G401.6 (cell line): ENCODE measurements around the gene USP46.

Experiments
- FAIRE-seq: peaks from 2 replicates; lab custom pipeline; 2012; peaks lifted over from hg19 to GRCh38; lab: Jason Lieb, UNC

USP46 gene

DNA sequence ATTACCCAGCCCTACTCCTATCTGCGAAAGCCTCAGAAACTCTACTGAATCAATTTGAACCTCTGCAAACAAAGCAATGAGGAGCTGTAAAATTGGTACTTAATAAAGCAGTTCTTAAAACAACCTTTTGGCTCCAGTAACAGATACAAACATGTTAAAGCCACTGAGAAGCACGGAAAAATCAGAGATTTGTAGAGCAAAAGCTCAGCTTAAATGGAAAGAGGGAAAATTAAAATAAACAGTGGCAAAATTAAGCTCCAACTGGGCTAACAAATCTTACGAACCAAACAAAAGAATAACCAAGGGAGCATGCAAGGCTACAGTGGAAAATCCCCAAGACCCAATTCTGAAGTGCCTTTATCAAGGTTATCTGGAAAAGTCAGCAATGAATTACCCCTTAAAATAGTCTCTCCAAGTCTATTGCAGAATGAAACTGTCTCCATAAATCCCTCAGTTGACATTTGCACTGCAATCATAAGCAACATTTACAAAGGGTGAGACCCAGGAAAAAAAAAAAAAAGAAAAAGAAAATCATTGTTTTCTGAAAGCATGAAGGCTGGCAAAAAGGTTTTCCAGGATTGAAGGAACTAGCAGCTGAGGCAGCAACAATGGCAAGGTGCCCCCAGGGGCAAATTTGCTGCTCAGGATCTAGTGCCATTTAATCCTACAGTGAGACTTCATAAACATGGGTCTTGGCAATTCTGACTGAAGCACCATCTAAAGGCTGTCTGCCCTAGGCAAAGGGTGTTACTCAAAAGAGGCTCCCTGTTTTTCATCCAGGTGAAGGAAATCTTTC, 40.1 kb downstream of the USP46 start:
- no peak for FAIRE-seq

DNA sequence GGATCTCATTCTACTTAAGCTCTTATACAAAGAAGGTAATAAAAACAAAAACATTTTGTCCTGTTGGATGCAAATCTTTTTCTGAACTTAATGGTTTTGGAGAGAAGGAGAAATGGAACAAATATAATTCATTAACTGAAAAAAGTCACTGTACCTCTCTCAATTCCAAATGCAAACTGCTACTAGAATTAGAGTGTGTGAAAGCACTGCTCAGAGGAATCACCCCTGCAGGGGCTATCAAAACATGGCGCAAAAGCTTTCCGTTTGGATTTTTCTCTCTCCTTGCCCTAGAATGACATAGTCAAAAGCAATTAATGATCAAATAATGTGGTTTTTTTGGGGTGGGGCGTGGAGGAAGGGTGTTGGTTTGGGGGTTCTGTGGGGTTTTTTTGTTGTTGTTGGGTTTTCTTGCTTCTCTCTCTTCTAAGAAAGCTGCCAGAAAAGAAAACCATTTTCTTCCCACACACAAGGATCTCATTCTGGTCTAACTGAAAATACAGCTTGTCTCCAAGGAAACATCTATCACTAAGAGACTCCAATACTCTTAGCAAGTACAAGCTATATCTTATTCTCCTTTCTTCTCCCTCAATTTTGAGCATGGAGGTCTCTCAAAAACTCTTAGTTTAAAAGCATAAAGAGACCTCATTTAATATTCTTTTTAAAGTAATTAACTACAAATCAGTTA, 41.6 kb downstream of the USP46 start:
- FAIRE-seq, result no peak

DNA sequence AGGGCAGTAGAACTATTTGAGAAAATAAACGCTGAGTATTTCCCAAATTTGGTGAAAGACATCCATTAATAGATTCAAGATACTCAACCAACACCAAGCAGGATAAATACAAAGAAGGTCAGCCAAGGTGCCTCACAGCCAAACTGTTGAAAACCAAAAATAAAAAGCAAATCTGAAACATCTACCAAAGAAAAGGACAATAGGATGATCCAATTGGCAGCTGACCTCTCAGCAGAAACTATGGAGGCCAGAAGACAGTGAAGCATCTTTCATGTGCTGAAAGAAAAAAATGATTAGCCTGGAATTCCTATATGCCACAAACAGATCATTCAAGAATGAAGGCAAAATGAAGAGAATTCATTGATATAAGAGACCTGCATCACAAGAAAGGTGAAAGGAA, 44.9 kb downstream of the USP46 start:
- FAIRE-seq, result no peak

DNA sequence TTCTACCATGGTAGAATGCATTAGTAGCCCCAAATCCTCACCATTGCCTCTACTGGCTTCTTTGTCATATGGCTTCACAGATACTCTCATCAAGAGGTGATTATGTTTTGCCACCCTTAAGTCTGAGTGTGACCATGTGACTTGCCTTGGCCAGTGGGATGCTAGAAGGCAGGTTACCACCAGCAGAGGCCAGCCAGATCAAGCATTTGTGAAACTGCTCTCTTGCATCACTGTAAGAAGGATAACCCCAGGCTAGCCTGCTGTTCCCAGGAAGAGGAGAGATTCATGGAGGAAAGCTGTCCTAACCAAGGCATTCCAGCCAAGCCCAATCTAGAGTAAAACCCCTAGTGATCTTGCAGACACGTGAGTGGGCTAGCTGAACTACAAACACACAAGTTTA, 46.8 kb downstream of the USP46 start:
- FAIRE-seq, result no peak

DNA sequence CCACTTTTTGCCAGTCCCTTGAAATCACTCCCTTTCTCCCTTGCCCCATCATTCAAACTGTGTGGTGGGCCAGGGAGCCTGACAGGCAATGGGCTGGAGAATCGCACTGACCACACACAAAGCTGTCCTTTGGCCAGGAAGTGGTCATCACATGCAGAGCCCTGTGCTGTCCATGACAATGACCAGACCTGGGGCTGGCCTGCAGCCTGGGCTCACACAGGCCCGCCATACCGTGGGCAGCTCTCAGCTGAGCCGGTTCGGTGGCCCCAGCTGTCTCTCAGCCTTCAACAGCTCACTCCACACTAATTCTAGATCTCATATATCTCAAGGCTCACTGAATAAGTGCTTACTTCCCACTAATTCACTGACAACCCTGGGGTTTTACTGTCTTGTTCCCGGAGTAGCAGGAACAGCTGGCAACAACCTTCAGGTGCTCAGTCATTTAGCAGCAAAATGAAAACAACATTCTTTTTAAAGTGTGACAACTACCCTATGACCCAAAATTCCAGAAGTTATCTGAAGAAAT, 48.0 kb downstream of the USP46 start:
- FAIRE-seq, result no peak

DNA sequence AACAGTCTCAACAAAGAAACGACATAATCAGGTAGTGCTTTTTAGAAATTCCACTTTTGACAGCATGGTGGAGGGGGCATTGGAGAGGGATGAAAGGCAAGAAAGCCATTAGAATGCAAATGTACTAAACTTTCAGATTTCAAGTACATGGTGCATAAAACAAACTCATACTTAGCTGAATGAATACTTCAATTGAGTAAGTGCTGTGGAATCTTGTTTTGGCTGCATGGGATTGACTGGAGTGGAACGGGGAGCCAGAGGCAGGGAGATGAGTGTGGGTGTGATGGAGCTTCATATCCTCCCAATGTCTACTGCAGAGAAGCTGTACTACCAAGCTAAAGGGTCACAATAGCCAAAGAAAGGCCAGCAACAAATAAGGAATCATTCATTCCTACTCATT, 52.4 kb downstream of the USP46 start:
- FAIRE-seq, result no peak

DNA sequence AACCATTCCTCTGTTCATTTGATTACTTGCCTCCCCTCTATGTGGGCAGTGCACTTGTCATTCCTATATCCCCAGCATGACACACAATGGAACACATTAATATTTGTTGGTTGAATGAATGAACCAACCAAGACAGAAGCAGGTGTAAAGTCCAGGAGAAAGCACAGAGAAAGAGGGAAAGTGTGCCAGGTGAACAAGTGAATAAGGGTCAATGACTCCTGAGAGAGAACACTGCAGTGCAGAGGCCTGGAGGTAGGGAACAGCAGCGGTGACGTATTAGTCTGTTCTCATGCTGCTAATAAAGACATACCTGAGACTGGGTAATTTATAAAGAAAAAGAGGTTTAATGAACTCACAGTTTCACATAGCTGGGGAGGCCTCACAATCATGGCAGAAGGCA, 53.1 kb downstream of the USP46 start:
- FAIRE-seq, result no peak

DNA sequence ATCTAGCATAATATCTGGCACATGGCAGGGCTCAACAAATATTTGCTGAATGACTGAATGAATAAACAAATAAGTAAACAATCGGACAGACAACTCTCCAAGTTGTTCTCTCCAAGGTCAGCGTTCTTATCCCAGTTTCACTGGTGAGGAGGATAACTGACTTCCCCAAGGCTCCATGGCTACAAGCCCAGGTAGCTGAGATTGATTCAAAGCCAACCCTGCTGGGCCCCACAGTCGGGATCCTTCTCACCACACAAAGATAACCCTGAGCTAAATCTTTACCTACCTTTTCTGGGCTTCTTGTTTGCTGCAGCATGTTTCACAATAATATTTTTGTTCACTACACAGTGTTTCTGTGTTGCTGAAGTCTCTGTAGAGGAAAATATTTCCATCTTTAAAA, 54.9 kb downstream of the USP46 start:
- no peak for FAIRE-seq

DNA sequence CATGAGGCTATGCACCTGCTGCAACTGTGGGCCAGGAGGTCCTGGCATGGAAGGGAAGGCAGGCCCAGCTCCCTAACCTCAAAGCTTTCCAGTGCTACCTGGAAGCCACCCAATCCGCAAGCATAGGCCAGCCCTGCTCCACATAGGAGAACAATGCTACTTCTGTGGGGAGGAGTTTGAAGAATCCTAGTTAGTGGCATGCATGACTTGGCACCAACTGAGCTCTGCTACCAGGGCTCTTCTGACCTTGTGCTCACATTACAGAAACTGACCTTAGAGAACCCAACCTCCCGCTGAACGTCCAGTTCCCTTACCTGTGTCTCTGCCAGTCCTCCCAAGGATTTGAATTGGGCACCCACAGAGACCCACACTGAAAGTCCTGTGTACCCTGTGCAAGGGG, 58.8 kb downstream of the USP46 start:
- FAIRE-seq, result no peak

DNA sequence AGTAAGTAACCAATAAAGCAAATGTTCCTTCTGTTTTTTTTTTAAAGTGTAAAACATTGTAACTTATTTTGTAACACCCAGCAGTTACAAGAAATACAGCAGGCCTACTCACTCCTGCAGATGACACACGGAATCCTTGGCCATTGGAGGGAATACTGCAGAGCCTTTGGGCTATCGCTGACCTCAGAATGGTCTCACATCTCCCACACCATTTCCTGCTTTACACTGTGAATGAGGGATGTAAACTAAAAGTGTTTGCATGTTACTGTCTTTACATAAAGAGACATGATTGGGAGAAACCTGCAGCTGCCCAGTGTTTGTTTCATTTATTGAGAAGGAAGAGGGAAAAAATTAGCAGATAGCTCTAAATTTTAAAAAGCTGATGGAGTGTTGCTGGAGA, 64.1 kb downstream of the USP46 start:
- no peak for FAIRE-seq

DNA sequence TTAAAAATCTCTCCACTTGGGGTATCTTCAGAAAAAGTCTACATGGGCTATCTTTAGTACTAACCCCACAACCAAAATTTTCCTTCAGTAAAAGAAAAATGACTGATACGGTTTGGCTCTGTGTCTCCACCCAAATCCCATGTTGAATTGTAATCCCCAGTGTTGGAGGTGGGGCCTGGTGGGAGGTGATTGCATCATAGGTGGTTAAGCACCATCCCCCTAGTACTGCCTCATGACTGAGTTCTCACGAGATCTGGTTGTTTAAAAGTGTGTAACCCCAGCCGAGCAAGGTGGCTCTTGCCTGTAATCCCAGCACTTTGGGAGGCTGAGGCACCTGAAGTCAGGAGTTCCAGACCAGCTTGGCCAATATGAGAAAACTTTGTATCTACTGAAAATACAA, 66.8 kb downstream of the USP46 start:
- FAIRE-seq, result no peak

DNA sequence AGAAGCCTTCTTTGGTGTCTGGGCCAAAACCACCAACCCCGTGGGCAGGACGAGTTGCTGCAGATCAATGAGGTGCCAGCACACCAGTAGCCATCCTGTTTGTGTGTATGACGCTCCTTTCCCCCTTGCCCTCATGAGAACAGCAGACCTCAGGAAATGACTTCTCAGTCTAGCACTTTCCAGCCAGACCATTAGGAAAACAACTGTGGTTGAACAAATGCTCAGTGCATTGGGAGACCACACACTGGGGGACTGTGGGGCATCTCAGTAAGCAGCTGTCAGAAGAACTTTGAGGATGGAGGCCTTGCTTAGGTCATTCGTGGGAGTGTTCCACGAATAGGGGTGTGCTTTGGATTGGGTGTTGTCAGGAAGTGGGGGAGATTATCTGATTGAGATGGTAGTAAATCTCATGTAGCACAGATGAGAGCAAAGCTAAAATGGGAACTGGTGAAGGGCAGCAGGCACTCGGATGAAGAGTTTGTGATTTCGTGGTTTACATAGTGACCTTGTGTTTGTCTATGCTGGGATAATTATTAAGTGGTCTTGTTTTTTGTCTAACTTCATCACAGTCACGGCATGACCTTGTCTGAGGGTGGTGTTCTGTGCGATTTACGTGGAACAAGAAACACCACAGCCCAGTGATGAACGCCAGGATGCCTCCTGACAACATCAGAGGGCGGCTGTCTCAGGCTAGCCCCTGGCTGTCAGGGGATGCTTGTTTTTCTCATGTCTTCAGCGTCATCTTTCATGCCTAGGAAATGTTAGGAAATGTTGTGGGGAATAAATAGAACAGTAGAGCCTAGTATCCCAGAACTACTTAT, 70.1 kb downstream of the USP46 start:
- no peak for FAIRE-seq

DNA sequence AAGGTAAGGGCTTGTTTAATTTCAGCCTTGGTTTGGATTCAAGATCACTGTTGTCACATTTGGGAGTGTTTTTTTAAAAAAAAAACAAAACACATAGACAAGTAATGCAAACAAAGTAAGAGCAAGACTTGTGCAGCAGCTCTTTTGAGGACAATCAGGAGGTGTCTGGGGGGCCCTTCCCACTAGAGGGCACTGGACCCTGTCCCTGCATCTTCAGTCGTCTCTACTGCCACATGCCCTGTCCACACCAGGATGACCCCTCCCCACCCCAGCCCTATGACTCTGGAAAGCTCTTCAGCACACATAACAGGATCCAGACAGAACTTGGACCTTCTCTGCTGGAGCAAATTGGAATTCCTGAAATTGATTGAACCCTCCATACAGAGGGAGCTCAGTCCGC, 71.0 kb downstream of the USP46 start:
- FAIRE-seq, result no peak

DNA sequence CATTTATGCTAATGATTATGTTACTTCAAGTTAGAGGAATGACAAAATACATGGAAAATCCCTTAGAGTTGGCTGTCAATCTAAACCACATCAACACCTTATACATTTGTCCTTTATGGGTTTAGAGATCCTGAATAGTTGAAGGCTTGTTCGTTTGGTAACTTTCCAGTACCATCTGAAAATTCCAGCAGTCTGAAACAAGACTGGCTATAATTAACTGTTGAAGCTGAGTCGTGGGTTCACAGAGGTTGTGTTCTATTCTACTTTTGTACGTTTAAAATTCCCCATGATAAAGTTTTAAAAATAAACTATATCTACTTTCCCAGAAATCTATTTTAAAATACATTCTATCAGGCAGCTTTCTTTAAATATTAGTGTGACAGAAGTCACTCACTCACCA, 73.0 kb downstream of the USP46 start:
- FAIRE-seq, result no peak

DNA sequence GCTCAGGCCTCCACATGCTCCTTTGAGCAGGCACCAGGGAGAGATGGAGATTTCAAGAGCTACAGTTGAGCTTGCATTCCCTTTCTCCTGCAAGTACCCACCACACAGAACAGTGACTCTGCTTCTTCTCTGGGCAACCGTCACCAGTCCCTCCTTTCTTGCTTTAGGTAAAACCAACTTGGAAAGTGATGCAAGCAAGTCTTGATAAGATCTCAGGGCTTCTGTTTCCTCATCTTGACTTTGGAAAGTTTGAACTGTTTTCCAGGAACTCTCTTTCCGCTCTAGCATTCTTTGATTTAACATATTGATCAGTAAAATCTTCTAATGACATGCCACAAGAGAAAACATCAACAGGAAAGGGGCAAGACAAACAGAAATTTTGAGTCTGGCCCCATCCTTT, 73.7 kb downstream of the USP46 start:
- no peak for FAIRE-seq

DNA sequence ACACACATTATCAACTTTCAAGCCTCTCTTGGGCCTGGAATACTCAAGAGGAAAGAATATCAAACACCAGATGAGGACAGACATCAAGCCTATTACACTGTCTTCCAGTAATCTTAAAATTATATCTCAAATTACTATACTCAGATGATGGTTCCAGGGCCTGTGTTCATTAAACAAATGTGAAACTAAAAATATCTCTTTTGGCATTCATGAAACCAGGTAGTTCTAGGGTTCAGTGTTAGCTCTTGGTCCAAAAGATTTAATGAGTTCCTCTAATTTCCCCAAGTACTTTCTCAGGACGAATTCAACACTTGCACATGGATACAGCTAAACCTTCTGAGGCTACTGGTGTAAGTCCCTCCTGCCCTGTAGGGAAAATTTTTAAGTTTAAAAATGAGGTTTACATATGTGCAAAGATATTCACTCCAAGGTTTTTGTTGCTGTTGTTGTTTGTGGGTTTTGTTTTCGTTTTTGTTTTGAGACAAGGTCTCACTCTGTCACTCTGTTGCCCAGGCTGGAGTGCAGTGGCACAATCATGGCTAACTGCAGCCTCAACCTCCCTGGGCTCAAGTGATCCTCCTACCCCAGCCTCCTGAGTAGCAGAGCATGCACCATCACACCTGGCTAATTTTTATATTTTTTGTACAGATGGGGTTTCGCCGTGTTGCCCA, 79.4 kb downstream of the USP46 start:
- no peak for FAIRE-seq

DNA sequence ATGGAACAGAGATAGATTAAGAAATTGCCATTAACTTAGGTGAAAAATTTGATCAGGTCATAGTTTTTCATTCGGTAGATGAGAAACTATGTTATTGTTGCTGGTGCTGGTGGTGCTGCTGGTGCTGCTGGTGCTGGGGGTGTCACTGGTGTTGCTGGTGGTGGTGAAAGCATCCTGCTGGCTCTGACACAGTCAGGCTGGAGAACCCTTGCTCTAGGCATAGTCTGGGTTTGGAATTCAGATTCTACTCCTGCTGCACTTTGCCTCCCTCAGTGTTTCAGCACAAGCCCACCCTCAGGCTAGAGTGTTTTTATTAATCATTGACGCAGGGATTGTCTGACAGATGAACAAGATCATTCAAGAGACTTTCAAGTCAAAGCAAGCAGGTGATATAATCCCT, 80.2 kb downstream of the USP46 start:
- FAIRE-seq, result no peak

DNA sequence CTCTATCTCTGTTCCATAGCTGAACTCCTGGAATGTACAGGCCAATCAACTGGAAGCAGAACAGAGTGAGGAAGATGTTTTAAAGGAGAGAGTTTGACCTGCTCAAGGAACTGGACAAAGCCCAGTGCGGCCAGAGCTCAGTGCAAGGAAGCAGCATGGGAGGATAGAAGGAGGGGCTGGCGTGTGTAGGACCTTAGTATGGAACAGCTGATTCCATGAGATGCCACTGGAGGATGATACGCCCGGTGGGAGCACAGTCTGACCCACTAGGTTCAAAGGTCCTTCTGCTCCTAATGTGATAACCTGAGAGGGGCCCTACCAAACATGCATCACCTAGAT, 81.5 kb downstream of the USP46 start:
- no peak for FAIRE-seq

DNA sequence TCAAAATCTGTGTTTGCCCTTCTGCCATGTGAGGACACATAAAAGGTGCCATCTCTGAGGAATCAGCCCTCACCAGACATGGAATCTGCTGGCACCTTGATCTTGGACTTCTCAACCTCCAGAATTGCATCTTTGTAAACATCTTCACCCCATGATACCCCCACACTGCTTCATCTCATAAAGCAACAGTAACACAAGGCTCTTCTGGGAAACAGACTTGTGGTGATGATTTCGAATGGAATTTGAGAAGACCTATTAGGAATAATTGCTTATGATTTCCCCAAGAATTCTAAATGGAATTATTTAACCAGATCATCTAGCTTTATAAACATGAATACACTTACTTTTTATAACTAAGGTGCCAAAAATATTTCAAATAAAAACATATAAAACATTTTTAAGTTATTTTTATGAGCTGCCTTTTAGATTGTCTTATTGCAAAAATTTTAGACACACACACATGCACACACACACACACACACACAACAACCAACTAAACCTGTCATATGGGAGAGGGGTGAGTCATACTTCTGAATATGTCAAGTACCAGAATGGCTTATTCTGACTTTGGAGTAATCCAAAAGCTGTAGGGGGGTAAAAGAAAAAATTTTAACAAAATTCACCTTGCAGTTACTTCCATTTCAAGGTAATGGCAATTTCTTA, 82.0 kb downstream of the USP46 start:
- FAIRE-seq, result no peak

DNA sequence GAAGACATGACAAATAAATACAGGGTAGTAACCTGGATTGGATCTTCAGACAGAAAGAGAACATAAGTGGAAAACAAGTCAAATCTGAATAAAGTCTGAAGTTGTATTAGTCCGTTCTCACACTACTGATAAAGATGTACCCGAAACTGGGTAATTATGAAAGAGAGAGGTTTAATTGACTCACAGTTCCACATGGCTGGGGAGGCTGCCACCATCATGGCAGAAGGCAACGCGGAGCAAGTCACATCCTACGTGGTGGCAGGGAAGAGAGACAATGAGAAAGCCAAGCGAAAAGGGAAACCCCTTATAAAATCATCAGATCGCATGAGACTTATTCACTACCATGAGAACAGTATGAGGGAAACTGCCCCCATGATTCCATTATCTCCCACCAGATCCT, 82.8 kb downstream of the USP46 start:
- FAIRE-seq, result no peak

DNA sequence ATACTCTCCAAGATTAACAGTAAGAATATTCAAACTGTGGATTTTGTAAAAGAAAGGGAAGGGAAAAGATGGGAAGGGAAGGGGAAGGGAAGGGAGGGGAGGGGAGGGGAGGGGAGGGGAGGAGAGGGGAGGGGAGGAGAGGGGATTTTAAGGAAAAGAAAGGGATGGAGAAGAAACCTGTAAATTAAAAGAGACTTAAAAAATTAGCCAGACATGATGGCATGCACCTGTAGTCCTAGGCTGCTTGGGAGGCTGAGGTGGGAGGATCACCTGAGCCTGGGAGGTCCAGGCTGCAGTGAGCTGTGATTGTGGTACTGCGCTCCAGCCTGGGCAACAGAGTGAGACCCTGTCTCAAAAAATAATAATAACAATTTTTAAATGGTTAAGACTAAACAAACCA, 83.7 kb downstream of the USP46 start:
- FAIRE-seq, result no peak

DNA sequence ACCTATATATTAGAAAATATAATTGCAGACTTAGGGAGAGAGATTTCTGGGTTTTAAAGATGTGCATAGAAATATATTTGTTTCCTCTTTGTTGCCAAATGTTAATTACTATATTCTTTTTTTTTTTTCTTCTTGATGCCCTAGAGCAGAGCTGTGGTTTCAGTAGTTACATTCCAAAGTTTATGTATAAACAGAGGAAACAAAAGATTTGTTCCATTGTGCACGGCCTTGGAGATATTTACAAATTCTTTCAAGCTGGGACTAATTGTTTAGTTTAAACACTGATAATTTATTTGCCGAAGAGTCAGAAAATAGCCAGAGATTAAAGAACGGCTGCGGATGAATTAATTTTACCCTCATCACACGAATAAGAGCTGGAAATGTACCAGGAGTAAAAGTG, 85.1 kb downstream of the USP46 start:
- FAIRE-seq, result no peak
